SU-DHL-6 (cell line): ENCODE results near the gene TFG.

Experiments used
- H2AFZ ChIP-seq: fragments of 200-600 bp; sonication (generic); 2 replicates; pipeline ENCODE4 v1.6.1; 2014; ENCODE audit warnings: low read depth, mild to moderate bottlenecking, moderate library complexity, mixed read lengths, antibody characterized with exemption, low read length; ENCODE audit not compliant: severe bottlenecking
- H3F3A ChIP-seq: fragments of 200-600 bp; shearing (Covaris generic); 2 replicates; pipeline ENCODE4 v1.6.0; 2016; ENCODE audit warnings: antibody characterized with exemption, mild to moderate bottlenecking; ENCODE audit not compliant: insufficient read depth
- H3K27ac ChIP-seq: fragments of 200-600 bp; sonication (generic); 2 replicates; pipeline ENCODE4 v1.5.1; 2016; ENCODE audit warnings: low read depth, mild to moderate bottlenecking, low read length, moderate library complexity, mixed read lengths
- H3K27me3 ChIP-seq: fragments of 200-600 bp; sonication (generic), shearing (Covaris generic); 2 replicates; pipeline ENCODE4 v1.6.0; 2014; ENCODE audit warnings: mild to moderate bottlenecking, low read length
- H3K36me3 ChIP-seq: fragments of 200-600 bp; sonication (generic); 2 replicates; pipeline ENCODE4 v1.6.1; 2014; ENCODE audit warnings: mild to moderate bottlenecking, low read length, mixed read lengths
- H3K4me2 ChIP-seq: fragments of 300-600, 200-600 bp; shearing (Covaris generic), sonication (generic); 2 replicates; pipeline ENCODE4 v1.6.0; 2014; ENCODE audit warnings: low read length, low read depth, mild to moderate bottlenecking; ENCODE audit not compliant: poor library complexity, severe bottlenecking
- H3K4me3 ChIP-seq: fragments of 200-600 bp; sonication (generic); 2 replicates; pipeline ENCODE4 v1.5.1; 2014; ENCODE audit warnings: antibody characterized with exemption, low read length, mild to moderate bottlenecking, mixed read lengths; ENCODE audit not compliant: insufficient read depth, poor library complexity, severe bottlenecking
- H3K79me2 ChIP-seq: fragments of 200-600 bp; sonication (generic); 2 replicates; pipeline ENCODE4 v1.6.1; 2014; ENCODE audit warnings: mild to moderate bottlenecking, low read length, moderate library complexity; ENCODE audit not compliant: insufficient read depth
- H3K9ac ChIP-seq: fragments of 200-600 bp; sonication (generic); 2 replicates; pipeline ENCODE4 v1.7.0; 2014; ENCODE audit warnings: mild to moderate bottlenecking, low read length
- H3K9me2 ChIP-seq: fragments of 200-600 bp; sonication (generic); replicated peaks from 2 replicates; pipeline ENCODE4 v1.6.1; 2014; ENCODE audit warnings: low read length; ENCODE audit not compliant: insufficient read depth
- H3K9me3 ChIP-seq: fragments of 200-600 bp; sonication (generic); 2 replicates; pipeline ENCODE4 v1.6.1; 2014; ENCODE audit warnings: low read length, mixed read lengths; ENCODE audit not compliant: insufficient read depth
- H4K20me1 ChIP-seq: fragments of 200-600 bp; sonication (generic); 2 replicates; pipeline ENCODE4 v1.6.1; 2014; ENCODE audit warnings: low read depth, mild to moderate bottlenecking, antibody characterized with exemption, low read length, moderate library complexity, mixed read lengths
- CTCF ChIP-seq: fragments of 200-600 bp; sonication (generic); IDR thresholded peaks from one replicate; pipeline ENCODE4 v1.5.1; 2017; ENCODE audit warnings: antibody characterized with exemption, mild to moderate bottlenecking, low read length, moderate library complexity; ENCODE audit not compliant: insufficient read depth, poor library complexity, severe bottlenecking
- EZH2phosphoT487 ChIP-seq: fragments of 200-600 bp; sonication (generic), shearing (Covaris generic); conservative IDR thresholded peaks from 2 replicates; pipeline ENCODE4 v1.6.1; 2018; ENCODE audit warnings: mild to moderate bottlenecking, antibody characterized with exemption, low read length, moderate library complexity, mixed read lengths

TFG gene

GRCh38 chr3:100708644-100708988 is 678 bp upstream of the TFG start:
- H4K20me1 ChIP-seq: peaks cover 15% of the 10 kb centered on the region
- no peak for TF ChIP-seq EZH2phosphoT487
- TF ChIP-seq CTCF: no peak
- peaks cover 41% of the 10 kb centered on the region for H3K79me2 ChIP-seq
- H3K27ac ChIP-seq: peak overlapping the region; percentile 38; the same call in 1 of the 2 replicates
- peak overlapping the region; percentile 83 for H3K4me3 ChIP-seq
- H3K9ac ChIP-seq: peak overlapping the region; percentile 73
- peak overlapping the region; percentile 98 for H2AFZ ChIP-seq
- peaks cover 3% of the 10 kb centered on the region; the same call in 1 of the 2 replicates for H3K36me3 ChIP-seq
- H3K9me2 ChIP-seq: no peaks in the 10 kb centered on the region
- no peaks in the 10 kb centered on the region for H3K27me3 ChIP-seq
- H3K9me3 ChIP-seq: no peaks in the 10 kb centered on the region
- H3K4me2 ChIP-seq: peak overlapping the region; percentile 88
- no peaks in the 10 kb centered on the region; the same call in 1 of the 2 replicates for H3F3A ChIP-seq

- Histone ChIP-seq H3K4me3 (peak overlapping the region; percentile 83), H4K20me1 (peaks cover 18% of the 10 kb centered on the region), H3K79me2 (peaks cover 49% of the 10 kb centered on the region), H3K9me2 (no peaks in the 10 kb centered on the region), H3K36me3 (peaks cover 8% of the 10 kb centered on the region; the same call in 1 of the 2 replicates), H2AFZ (no peak overlapping the region), H3K27ac (peak overlapping the region; percentile 54), H3K4me2 (peak overlapping the region; percentile 88), H3K9me3 (no peaks in the 10 kb centered on the region), H3K27me3 (no peaks in the 10 kb centered on the region), H3K9ac (peak overlapping the region; percentile 73), H3F3A (no peaks in the 10 kb centered on the region; the same call in 1 of the 2 replicates)
- TF ChIP-seq EZH2phosphoT487 (no peak), CTCF (no peak)
Measured at GRCh38 chr3:100709842-100710260, 557 bp downstream of the TFG start.

- peak overlapping the region; percentile 83 for H3K4me2 ChIP-seq
- H3K27me3 ChIP-seq: no peaks in the 10 kb centered on the region
- H2AFZ ChIP-seq: no peak overlapping the region
- H3K36me3 ChIP-seq: peaks cover 13% of the 10 kb centered on the region; the same call in 1 of the 2 replicates
- H3K9me2 ChIP-seq: no peaks in the 10 kb centered on the region
- H3K9me3 ChIP-seq: no peaks in the 10 kb centered on the region
- H4K20me1 ChIP-seq: peaks cover 18% of the 10 kb centered on the region
- TF ChIP-seq EZH2phosphoT487 (no peak), CTCF (no peak)
- no peaks in the 10 kb centered on the region; the same call in 1 of the 2 replicates for H3F3A ChIP-seq
- H3K4me3 ChIP-seq: peak overlapping the region; percentile 70
- H3K79me2 ChIP-seq: peaks cover 54% of the 10 kb centered on the region
- peak overlapping the region; percentile 73 for H3K9ac ChIP-seq
- H3K27ac ChIP-seq: peak overlapping the region; percentile 33
Measured at GRCh38 chr3:100710261-100710968, 1.1 kb downstream of the TFG start.
